HG02852 (cell line): ENCODE data around the gene EXOC6B.
"Not testable (repeated sequence)": the region's sequence is repeated elsewhere in the genome, so short reads cannot be mapped to it uniquely, and the experiment has no call there.

Experiments used
- ATAC-seq: cut with Tn5 transposase; IDR thresholded peaks from one replicate; pipeline ENCODE4 v1.9.1; 2021; ENCODE audit warnings: mild to moderate bottlenecking, moderate library complexity; ENCODE audit not compliant: unreplicated experiment

Gene EXOC6B

DNA sequence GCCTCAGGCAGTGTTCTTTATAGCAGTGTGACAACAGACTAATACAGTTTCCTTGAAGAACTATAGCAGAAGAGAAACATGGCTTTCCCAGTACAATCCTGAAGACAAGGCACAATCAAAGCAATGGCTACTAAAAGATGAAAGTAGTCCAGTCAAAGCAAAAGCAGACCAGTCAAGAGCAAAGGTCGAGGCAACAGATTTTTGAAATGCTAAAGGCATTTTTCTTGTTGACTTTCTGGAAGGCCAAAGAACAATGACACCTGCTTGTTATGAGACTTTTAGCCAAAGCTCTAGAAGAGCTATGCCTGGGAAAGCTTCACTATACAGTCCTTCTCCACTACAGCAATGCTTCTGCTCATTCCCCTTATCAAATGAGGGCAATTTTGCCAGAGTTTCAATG, 269.9 kb downstream of the EXOC6B start:
- no peak for ATAC-seq

DNA sequence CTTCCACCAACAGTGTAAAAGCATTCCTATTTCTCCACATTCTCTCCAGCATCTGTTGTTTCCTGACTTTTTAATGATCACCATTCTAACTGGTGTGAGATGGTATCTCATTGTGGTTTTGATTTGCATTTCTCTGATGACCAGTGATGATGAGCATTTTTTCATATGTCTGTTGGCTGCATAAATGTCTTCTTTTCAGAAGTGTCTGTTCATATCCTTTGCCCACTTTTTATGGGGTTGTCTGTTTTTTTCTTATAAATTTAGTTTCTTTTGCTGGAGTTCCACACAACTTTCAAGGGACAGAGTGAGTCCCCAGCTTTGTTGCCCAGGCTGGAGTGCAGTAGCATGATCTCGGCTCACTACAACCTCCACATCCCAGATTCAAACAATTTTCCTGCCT, 270.5 kb downstream of the EXOC6B start:
- ATAC-seq, result not testable (repeated sequence)

DNA sequence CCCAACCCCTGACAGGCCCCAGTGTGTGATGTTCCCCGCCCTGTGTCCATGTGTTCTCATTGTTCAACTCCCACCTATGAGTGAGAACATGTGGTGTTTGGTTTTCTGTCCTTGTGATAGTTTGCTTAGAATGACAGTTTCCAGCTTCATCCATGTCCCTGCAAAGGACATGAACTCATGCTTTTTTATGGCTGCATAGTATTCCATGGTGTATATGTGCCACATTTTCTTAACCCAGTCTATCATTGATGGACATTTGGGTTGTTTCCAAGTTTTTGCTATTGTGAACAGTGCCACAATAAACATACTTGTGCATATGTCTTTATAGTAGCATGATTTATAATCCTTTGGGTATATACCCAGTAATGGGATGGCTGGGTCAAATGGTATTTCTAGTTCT, 270.9 kb downstream of the EXOC6B start:
- not testable (repeated sequence) for ATAC-seq

DNA sequence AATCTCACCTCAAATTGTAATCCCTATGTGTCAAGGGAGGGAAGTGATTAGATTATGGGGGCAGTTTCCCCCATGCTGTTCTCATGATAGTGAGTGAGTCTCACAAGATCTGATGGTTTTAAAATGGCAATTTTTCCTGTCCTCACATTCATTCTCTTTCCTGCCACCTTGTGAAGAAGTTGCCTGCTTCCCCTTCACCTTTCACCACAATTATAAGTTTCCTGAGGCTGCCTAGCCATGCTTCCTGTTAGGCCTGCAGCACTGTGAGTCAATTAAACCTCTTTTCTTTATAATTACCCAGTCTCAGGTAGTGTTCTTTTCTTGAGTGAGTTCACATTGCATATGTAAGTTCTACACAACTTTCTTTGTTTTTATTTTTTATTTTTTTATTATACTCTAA, 271.5 kb downstream of the EXOC6B start:
- ATAC-seq, result no peak

DNA sequence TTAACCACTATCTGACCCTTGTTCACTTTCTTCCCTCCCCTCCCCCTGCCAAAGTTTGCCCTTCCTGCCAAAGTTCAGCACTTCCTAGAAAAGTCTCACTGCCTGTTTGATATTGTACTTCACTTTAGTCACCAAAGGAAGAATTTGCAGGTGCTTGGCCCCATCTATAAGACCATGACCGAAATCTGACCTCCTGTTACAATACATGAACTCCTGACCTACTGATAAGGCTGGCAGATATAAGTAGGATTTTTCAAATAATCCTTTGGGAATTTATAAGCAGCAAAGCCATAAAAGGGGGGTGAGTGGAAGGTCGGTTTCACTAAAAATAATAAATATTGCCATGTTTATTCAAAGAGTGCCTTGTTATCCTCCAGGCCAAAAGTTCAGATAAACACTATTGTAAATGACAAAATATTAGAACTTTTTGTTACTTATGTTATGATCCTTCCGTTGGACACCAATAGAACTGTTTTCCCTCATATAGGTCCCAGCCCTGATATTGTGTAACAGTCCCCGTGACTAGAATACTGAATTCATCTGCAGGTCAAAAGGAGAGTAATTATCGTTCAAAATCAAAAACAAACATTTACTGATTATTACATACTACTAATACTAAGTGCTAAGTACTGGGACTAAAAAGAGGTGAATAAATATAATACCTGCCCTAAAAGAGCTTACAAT, 277.6 kb downstream of the EXOC6B start:
- no peak for ATAC-seq

DNA sequence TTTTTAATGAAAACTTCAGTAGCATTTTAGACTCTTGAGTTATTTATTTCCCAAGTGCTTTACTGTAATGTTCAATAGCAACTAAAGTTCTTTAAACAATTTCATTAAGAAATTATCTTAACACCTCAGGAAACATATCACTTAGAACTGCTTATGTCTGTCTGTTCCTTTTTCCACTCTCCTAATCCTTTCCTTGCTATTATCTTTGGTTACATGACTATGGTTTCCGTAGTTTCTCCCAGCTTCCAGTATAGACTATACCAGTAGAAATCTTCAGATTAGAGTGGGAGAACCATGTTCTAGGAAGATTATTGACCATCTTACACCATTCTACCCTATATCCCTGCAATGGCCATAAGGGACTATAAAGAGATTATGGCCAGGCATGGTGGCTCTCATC, 280.0 kb downstream of the EXOC6B start:
- ATAC-seq, result no peak

DNA sequence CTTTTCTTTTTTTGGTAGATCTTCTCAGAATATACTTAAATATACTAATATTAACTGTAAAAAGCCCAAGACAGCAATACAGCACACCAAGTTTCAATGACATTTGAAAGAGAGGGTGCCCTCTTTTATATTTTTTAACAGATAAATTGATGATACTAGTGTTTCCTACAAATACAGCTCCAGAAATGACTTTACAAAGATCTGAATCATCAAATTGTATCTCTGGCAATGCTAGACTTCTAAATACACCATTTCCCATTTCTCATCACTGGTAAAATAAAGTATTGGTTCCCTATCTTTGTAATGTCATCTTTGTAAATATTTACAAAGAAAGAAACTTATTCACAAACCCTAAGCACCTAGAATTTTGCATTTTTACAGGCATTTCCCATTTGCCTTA, 281.3 kb downstream of the EXOC6B start:
- ATAC-seq, result no peak

DNA sequence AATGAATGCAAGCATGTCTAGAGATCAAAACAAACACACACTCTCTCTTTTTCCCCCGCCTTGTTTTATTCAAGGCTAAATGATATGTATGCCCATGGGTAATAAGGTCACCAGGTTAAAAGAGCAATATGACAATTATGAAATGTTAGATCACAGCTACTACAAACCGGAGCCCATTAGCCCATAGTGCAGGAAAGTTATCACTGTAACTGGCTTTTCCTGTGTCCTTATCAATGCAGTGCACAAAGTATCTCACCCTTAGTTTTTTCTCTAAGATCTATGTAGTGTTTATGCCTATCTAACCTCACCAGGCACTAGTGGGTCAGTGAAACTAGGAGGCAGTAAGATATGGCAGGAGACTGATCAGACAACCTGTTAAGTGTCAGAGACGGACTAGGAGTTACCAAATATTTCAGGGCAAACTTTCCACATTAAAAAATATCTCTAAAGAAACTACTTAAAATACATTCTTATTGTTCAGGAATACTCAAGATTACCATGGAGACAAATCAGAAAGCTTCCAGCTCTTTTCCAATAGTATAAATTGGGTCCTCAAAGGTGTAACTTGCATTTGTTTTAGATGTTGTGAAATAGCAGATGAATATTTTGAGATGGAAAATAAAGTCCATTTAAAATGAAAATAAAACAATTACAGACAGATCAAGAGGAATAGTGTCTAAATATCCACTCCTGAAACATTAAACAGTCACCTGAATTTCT, 282.2 kb downstream of the EXOC6B start:
- no peak for ATAC-seq

DNA sequence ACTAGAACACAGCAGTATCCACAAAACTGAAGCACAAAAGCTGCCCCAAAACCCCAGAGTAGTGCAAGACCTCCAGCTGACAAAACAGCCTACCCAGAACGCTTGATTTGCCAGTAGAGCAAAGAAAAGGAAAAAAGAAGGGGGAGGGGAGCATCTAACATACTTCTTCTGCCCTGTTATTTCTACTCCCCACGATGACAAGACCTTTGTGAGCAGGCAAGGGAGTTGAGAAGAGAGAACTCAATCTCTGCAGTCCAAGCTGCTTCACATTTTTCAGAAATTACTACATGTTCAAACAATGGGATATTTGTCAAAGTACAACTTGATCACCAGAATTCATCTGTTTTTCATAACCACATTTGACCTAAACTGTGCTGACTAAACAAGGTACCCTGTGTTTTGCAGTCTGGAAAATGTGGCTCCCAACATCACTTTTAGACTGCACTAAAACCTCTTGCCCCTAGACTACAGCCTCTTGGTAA, 286.7 kb downstream of the EXOC6B start:
- ATAC-seq, result no peak

DNA sequence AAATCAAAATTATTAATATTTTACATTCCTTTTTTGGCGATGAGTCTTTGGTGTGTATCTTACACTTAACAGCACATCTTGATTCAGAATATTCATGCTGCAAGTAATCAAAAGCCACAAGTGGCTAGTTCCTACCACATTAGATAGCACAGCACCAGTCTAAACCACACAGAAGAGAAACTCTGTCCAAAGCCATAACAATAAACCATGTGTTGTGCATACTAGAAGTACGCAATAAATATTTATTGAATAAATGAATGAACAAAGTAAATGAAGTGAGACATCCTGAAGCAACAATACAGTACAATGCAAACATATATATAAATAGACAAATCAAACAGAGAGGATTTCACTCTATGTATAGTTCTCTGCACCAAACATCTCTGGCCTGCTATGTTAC, 287.3 kb downstream of the EXOC6B start:
- no peak for ATAC-seq

DNA sequence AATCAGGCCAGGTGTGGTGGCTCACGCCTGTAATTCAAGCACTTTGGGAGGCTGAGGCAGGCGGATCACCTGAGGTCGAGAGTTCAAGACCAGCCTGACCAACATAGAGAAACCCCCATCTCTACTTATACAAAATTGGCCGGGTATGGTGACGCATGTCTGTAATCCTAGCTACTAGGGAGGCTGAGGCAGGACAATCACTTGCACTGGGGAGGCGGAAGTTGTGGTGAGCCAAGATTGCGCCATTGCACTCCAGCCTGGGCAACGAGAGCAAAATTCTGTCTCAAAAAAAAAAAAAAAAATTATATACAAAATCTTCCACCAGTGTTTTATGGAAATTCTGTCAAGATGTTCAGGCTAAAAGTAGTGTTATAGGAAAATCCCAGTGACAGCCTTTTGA, 290.2 kb downstream of the EXOC6B start:
- ATAC-seq, result not testable (repeated sequence)

DNA sequence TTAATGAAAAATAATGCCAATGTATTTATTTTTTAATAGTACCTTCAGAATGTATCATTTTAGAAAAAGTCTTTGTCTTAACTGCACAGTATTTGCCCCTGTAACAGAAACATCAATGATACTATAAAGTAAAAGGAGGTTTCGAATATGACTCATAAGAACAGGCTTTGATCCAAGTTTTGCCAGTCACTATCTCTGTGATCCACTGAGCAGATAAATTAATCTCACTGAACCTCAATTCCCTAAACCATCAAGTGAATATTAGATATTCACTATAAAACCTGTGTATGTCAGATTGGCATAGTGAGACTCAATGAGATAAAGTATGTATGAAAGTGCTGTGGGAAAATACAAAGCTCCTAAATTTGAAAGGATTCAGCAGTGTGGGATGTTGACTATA, 292.1 kb downstream of the EXOC6B start:
- ATAC-seq, result no peak

DNA sequence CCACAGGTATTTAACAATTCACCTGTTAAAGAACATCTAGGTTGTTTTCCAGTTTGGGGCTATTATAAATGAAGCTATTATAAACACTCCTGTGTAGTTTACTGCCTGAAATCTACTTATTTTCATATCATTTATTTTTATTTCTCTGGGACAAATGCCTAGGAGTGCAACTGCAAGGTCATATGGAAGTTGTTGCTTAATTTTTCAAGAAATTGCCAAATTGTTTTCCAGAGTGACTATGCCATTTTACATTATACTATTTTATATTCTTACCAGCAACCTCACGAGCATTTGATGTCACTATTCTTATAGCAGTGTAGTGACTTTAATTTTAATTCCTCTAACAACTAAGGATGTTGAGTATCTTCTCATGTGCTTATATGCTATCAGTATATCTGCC, 298.4 kb downstream of the EXOC6B start:
- ATAC-seq, result no peak

DNA sequence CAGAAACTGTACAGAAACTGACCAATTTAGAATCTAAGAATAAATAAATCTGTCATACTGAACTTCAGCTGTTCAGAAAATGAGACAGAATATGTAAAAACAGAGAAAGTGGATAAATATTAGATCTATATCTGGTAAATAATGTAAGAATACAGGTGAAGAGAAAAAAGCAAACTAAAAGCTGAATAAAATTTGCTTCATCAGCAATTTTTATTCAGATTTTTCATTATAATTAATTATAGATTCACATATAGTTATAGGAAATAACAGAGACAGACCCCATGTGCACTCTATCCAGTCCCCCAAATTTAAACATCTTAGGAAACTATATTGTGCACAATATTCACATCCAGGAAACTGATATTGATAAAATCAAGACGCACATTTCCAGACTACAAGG, 299.2 kb downstream of the EXOC6B start:
- no peak for ATAC-seq

DNA sequence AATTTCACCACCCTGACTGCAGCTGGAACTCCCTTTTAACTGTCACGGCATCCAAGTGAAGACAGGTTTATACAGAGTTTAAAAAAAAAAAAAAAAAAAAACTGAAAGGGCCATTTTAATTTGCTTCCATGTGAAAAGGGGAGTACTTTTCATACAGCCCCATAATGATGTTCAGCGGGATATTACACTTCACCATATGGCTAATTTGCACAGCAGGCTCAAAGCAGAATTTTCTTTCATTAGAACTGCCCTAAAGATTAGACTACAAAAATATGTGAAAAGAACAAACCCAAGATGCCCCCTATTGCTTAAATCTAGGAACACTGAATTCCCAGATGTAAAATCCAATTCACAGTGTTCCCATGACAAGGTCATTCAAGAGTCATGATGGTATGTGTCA, 301.8 kb downstream of the EXOC6B start:
- ATAC-seq, result no peak

DNA sequence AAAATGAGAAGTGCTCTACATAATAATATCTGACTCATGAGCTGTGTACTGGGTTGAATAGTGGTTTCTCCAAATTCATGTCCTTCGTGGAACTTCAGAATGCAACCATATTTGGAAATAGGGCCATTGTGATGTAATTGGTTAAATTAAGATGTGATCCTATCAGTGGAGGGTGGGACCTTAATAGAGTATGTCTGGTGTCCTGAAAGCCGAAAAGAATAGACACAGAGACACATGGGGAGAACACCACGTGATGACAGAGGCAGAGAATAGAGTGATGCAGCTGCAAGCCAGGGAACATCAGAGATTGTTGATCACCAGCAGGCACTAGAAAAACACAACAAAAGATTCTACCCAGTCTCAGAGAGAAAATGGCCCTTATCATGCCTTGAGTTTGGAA, 310.1 kb downstream of the EXOC6B start:
- ATAC-seq, result no peak

DNA sequence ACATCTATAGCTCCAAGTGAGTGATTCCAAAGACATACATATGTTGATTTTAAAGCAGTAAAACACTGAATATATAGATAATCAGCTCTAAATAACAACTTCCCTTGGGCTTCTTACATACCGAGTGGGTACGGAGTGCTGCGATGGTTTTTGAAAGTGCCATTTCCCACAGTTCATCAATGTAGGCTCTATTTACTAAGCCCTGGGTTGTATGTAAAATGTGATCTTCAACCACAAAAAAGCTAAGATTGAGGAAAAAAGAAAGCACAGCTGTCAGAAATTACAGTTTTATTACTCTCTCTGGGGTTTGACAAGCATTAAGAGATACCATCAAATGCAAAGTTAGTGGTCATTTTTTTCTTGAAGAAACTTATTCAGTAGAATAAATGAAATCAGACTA, 312.8 kb downstream of the EXOC6B start:
- no peak for ATAC-seq

DNA sequence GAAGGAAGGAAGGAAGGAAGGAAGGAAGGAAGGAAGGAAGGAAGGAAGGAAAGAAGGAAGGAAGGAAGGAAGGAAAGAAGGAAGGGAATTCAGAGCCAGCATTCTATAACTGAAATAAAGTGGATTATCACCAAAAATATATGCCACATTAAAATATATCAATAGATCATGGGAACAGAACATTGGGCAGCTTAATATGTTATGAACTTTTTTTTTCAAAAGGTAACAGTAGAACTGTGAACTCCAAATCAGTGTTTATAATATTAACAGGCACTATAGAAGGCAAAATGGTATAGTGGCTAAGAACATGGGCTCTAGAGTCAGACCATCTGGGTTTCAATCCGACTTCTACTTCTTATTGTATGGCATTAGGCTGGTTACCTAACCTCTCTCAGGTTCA, 313.5 kb downstream of the EXOC6B start:
- ATAC-seq, result no peak

DNA sequence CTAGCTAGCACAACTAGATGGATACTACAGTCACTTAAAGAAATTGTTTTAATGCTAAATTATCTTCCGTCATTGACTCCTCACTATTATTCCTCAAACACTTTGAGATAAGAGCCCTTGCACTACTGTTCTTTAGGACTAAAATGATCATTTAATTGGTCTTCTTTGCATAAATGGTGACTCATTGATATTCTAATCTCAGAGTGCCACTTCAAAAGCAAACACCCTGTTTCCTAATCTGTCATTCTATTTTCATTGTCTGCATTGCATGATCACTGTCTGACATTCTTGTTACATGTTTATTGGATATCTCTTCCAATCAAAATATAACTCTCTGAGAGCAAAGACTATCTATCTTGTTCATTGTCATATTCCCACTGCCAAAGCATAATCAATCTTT, 313.9 kb downstream of the EXOC6B start:
- ATAC-seq, result no peak

DNA sequence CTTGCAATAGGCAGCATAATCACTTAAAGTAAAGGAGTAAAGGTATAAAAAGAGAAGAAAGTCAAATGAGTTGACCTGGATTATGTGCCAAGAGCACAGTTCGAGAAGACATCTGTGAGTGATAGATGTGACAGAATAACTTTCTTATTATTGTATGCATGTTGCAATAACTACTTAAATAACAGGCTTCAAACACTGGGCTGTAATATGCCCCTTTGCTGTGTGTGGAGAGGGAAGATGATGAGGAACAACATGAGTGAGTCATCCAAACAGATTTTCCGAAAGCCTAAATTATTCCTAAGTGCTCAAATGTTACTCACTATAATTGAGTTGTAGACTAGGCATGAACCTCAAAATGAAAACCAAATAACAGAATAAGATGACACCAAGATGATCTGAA, 328.1 kb downstream of the EXOC6B start:
- ATAC-seq, result no peak

DNA sequence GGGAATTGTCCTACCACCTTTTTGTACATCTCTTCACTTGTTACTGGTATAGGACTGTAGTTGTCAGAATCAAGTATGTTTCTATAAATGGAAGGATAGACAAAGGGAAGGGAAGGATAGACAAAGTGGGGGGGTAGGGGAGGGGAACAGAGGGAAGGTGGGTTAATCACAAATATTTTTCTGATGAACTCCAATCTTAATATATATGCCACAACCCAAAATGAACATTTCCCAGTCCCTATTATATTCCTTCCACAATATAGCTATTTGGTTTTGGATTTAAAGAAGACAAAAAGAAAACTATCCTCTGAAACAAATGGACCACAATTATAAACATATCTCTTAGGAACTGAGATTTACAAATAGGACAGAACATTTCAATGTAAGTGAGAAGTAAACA, 329.4 kb downstream of the EXOC6B start:
- no peak for ATAC-seq

DNA sequence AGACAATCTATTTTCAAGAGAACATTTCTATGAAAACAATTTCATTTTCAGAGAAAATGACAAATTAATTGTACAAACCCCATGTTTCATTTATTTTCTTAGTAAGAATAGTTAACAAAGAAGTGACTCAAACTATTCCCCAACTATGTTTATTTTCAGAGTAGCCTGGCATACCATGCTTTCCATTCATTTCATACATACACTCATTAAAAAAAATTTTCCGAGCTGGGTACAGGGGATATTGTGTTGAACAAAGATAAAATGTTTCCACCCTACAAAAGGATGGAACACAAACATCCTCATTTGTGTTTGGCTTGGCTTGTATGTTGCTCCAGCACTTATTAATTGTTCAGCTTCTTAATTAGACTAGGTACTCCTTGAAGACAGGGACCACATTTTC, 331.4 kb downstream of the EXOC6B start:
- ATAC-seq, result no peak

DNA sequence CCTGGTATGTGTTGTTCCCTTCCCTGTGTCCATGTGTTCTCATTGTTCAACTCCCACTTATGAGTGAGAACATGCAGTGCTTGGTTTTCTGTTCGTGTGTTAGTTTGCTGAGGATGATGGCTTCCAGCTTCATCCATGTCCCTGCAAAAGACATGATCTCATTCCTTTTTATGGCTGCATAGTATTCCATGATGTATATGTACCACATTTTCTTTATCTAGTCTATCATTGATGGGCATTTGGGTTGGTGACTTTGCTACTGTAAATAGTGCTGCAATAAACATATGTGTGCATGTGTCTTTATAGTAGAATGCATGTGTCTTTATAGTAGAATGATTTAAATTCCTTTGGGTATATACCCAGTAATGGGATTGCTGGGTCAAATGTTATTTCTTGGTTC, 341.2 kb downstream of the EXOC6B start:
- ATAC-seq, result not testable (repeated sequence)
